Mesendoderm (in vitro differentiated cells): ENCODE data around the gene COL20A1.

Experiments
- DNase-seq: peaks from one replicate; pipeline ENCODE4 v3.0.0; 2013
- H2AK5ac ChIP-seq: 2 replicates; pipeline ENCODE4 v1.6.1; 2013; ENCODE audit warnings: low read length, inconsistent platforms
- H2BK120ac ChIP-seq: 2 replicates; pipeline ENCODE4 v1.6.1; 2013; ENCODE audit warnings: low read depth, mild to moderate bottlenecking, low read length, moderate library complexity, mixed read lengths
- H2BK15ac ChIP-seq: replicated peaks from 2 replicates; pipeline ENCODE4 v1.6.1; 2013; ENCODE audit warnings: low read depth, mild to moderate bottlenecking, moderate library complexity
- H2BK5ac ChIP-seq: 2 replicates; pipeline ENCODE4 v1.6.1; 2013; ENCODE audit warnings: low read length, inconsistent platforms
- H3K18ac ChIP-seq: 2 replicates; pipeline ENCODE4 v1.6.1; 2013; ENCODE audit warnings: mild to moderate bottlenecking, low read length, mixed read lengths
- H3K23ac ChIP-seq: one replicate; pipeline ENCODE4 v1.6.1; 2013; ENCODE audit warnings: low read length
- H3K27ac ChIP-seq: 2 replicates; pipeline ENCODE4 v1.5.1; 2013; ENCODE audit warnings: low read depth, mild to moderate bottlenecking, inconsistent platforms, low read length, moderate library complexity
- H3K27me3 ChIP-seq: 2 replicates; pipeline ENCODE4 v1.6.1; 2013; ENCODE audit warnings: low read length, control low read depth, mild to moderate bottlenecking, inconsistent platforms; ENCODE audit not compliant: insufficient read depth, poor library complexity
- H3K36me3 ChIP-seq: 2 replicates; pipeline ENCODE4 v1.6.1; 2013; ENCODE audit warnings: low read length, inconsistent platforms; ENCODE audit not compliant: control insufficient read depth, insufficient read depth
- H3K4ac ChIP-seq: one replicate; pipeline ENCODE4 v1.6.1; 2013; ENCODE audit warnings: low read depth, mild to moderate bottlenecking, low read length, moderate library complexity
- H3K4me1 ChIP-seq: 2 replicates; pipeline ENCODE4 v1.6.1; 2013; ENCODE audit warnings: low read depth, low read length, inconsistent platforms; ENCODE audit not compliant: control insufficient read depth
- H3K4me2 ChIP-seq: 2 replicates; pipeline ENCODE4 v1.6.1; 2013; ENCODE audit warnings: low read length
- H3K4me3 ChIP-seq: 2 replicates; pipeline ENCODE4 v1.5.1; 2013; ENCODE audit warnings: mild to moderate bottlenecking, low read length
- H3K56ac ChIP-seq: one replicate; pipeline ENCODE4 v1.6.1; 2013; ENCODE audit warnings: low read length
- H3K79me1 ChIP-seq: 2 replicates; pipeline ENCODE4 v1.6.1; 2013; ENCODE audit warnings: low read length, inconsistent platforms
- H3K79me2 ChIP-seq: 2 replicates; pipeline ENCODE4 v1.6.1; 2013; ENCODE audit warnings: mild to moderate bottlenecking, low read length; ENCODE audit not compliant: control insufficient read depth, insufficient read depth
- H3K9ac ChIP-seq: 2 replicates; pipeline ENCODE4 v1.6.1; 2013; ENCODE audit warnings: low read length, inconsistent platforms
- H4K5ac ChIP-seq: one replicate; pipeline ENCODE4 v1.6.1; 2013; ENCODE audit warnings: low read length
- H4K8ac ChIP-seq: one replicate; pipeline ENCODE4 v1.6.1; 2013; ENCODE audit warnings: low read depth, mild to moderate bottlenecking, control low read depth, low read length, moderate library complexity
- WGBS: extraction: QIAGEN DNeasy Blood & Tissue Kit; methylation state at CpG from one replicate; pipeline ENCODE4 v1.1.7; 2013; ENCODE audit warnings: low lambda C conversion rate, missing lambda C conversion rate; ENCODE audit not compliant: insufficient coverage; ENCODE audit errors: extremely low coverage; 5-methylcytosine and 5-hydroxymethylcytosine counted together

The COL20A1 gene

GRCh38 chr20:63272105-63273058 is 20.6 kb upstream of the COL20A1 start, which contains the start of gene ARFGAP1:
Gene ARFGAP1 (plus strand): TSS chr20:63272813. CDS start chr20:63275581, 2,768 bp downstream.
- Histone ChIP-seq H2AK5ac (no peak within 1 kb of the TSS), H3K27ac (no peak within 1 kb of the TSS), H3K4me1 (peaks cover 2% of the 10 kb centered on the region), H3K9ac (peak within 1 kb of the TSS; percentile 78), H4K8ac (no peak within 1 kb of the TSS), H2BK120ac (peak within 1 kb of the TSS; percentile 16), H2BK5ac (no peak within 1 kb of the TSS), H3K4me3 (peak within 1 kb of the TSS; percentile 78), H3K27me3 (no peaks in the 10 kb centered on the region), H4K5ac (no peak within 1 kb of the TSS), H3K36me3 (peaks cover 2% of the 10 kb centered on the region), H3K23ac (no peak within 1 kb of the TSS), H2BK15ac (no peak within 1 kb of the TSS), H3K4me2 (peak within 1 kb of the TSS; percentile 60), H3K56ac (peak within 1 kb of the TSS; percentile 92), H3K18ac (peak within 1 kb of the TSS; percentile 70), H3K4ac (peak within 1 kb of the TSS; percentile 92), H3K79me2 (peaks cover 34% of the 10 kb centered on the region), H3K79me1 (peaks cover 14% of the 10 kb centered on the region)
- peak; percentile 94 for DNase-seq
- WGBS = no CpG with 5 or more reads among the region's 97 CpGs

GRCh38 chr20:63273059-63273579 is 19.9 kb upstream of the COL20A1 start:
- WGBS = no CpG with 5 or more reads among the region's 37 CpGs

GRCh38 chr20:63273635-63274380 is 19.2 kb upstream of the COL20A1 start:
- Histone ChIP-seq H3K4me1 (peaks cover 2% of the 10 kb centered on the region), H3K4ac (no peak overlapping the region), H3K4me3 (peak overlapping the region; percentile 78), H3K4me2 (peak overlapping the region; percentile 60), H3K36me3 (peaks cover 6% of the 10 kb centered on the region), H3K79me1 (peaks cover 16% of the 10 kb centered on the region), H3K79me2 (peaks cover 34% of the 10 kb centered on the region), H2BK120ac (no peak overlapping the region), H2BK15ac (no peak overlapping the region), H2BK5ac (no peak overlapping the region), H3K27ac (no peak overlapping the region), H3K9ac (peak overlapping the region; percentile 78), H4K5ac (no peak overlapping the region), H4K8ac (no peak overlapping the region), H3K18ac (no peak overlapping the region), H3K56ac (peak overlapping the region; percentile 68), H2AK5ac (no peak overlapping the region), H3K23ac (no peak overlapping the region), H3K27me3 (no peaks in the 10 kb centered on the region)
- no CpG with 5 or more reads among the region's 20 CpGs for WGBS
- no peak for DNase-seq

More at GRCh38 chr20:63273059-63273579, 19.9 kb upstream of the COL20A1 start:
- H3K27ac ChIP-seq = no peak overlapping the region
- peak overlapping the region; percentile 92 for H3K4ac ChIP-seq
- peaks cover 4% of the 10 kb centered on the region for H3K36me3 ChIP-seq
- H2BK5ac ChIP-seq = no peak overlapping the region
- peaks cover 34% of the 10 kb centered on the region for H3K79me2 ChIP-seq
- H2BK120ac ChIP-seq = peak overlapping the region; percentile 16
- peak overlapping the region; percentile 78 for H3K4me3 ChIP-seq
- no peak overlapping the region for H2AK5ac ChIP-seq
- no peak overlapping the region for H4K5ac ChIP-seq
- H3K56ac ChIP-seq = peak overlapping the region; percentile 91
- no peak overlapping the region for H4K8ac ChIP-seq
- peaks cover 2% of the 10 kb centered on the region for H3K4me1 ChIP-seq
- H3K79me1 ChIP-seq = peaks cover 16% of the 10 kb centered on the region
- peak overlapping the region; percentile 78 for H3K9ac ChIP-seq
- H3K4me2 ChIP-seq = peak overlapping the region; percentile 60
- no peak overlapping the region for H3K23ac ChIP-seq
- no peaks in the 10 kb centered on the region for H3K27me3 ChIP-seq
- no peak for DNase-seq
- no peak overlapping the region for H2BK15ac ChIP-seq
- H3K18ac ChIP-seq = peak overlapping the region; percentile 70

GRCh38 chr20:63274381-63275228 is 18.4 kb upstream of the COL20A1 start:
- H3K79me1 ChIP-seq = peaks cover 16% of the 10 kb centered on the region
- peaks cover 34% of the 10 kb centered on the region for H3K79me2 ChIP-seq
- no peak overlapping the region for H3K4ac ChIP-seq
- no peak overlapping the region for H3K27ac ChIP-seq
- H3K4me2 ChIP-seq = no peak overlapping the region
- H3K23ac ChIP-seq = no peak overlapping the region
- H3K27me3 ChIP-seq = no peaks in the 10 kb centered on the region
- H3K36me3 ChIP-seq = peaks cover 7% of the 10 kb centered on the region
- H2BK120ac ChIP-seq = no peak overlapping the region
- H3K4me3 ChIP-seq = no peak overlapping the region
- no peak overlapping the region for H4K8ac ChIP-seq
- peak overlapping the region; percentile 56 for H3K56ac ChIP-seq
- peaks cover 2% of the 10 kb centered on the region for H3K4me1 ChIP-seq
- no peak overlapping the region for H3K18ac ChIP-seq
- WGBS = no CpG with 5 or more reads among the region's 17 CpGs
- H3K9ac ChIP-seq = no peak overlapping the region
- no peak overlapping the region for H2BK15ac ChIP-seq
- no peak overlapping the region for H2AK5ac ChIP-seq
- no peak overlapping the region for H4K5ac ChIP-seq
- no peak for DNase-seq
- H2BK5ac ChIP-seq = no peak overlapping the region

GRCh38 chr20:63275825-63276224 is 17.2 kb upstream of the COL20A1 start:
- no CpG with 5 or more reads among the region's 18 CpGs for WGBS
- Histone ChIP-seq H3K9ac (no peak overlapping the region), H3K36me3 (peaks cover 7% of the 10 kb centered on the region)

More at GRCh38 chr20:63275825-63276224, 17.2 kb upstream of the COL20A1 start:
- no peak overlapping the region for H3K23ac ChIP-seq
- H2BK15ac ChIP-seq = no peak overlapping the region
- no peak overlapping the region for H2BK120ac ChIP-seq
- H3K18ac ChIP-seq = no peak overlapping the region
- H3K27me3 ChIP-seq = no peaks in the 10 kb centered on the region
- H2AK5ac ChIP-seq = no peak overlapping the region
- H2BK5ac ChIP-seq = no peak overlapping the region
- H3K56ac ChIP-seq = no peak overlapping the region
- no peak overlapping the region for H3K4ac ChIP-seq
- H4K5ac ChIP-seq = no peak overlapping the region
- H3K4me1 ChIP-seq = peaks cover 2% of the 10 kb centered on the region
- H3K27ac ChIP-seq = no peak overlapping the region
- no peak overlapping the region for H4K8ac ChIP-seq
- no peak for DNase-seq
- no peak overlapping the region for H3K4me2 ChIP-seq
- no peak overlapping the region for H3K4me3 ChIP-seq
- peaks cover 16% of the 10 kb centered on the region for H3K79me1 ChIP-seq
- peaks cover 34% of the 10 kb centered on the region for H3K79me2 ChIP-seq
